CD4-positive, alpha-beta T cell treated with Interferon gamma for 1 hour (primary cell): ENCODE results near the gene IL20RA.
"Not testable (repeated sequence)": the region's sequence is repeated elsewhere in the genome, so short reads cannot be mapped to it uniquely, and the experiment has no call there.

Experiments used
- DNase-seq: peaks from one replicate; pipeline ENCODE4 v3.0.0-alpha.2; 2020

IL20RA gene

GRCh38 chr6:137006056-137006455 is 38.7 kb downstream of the IL20RA start:
- no peak for DNase-seq

GRCh38 chr6:137005073-137005472 is 39.7 kb downstream of the IL20RA start:
- DNase-seq = no peak

DNA sequence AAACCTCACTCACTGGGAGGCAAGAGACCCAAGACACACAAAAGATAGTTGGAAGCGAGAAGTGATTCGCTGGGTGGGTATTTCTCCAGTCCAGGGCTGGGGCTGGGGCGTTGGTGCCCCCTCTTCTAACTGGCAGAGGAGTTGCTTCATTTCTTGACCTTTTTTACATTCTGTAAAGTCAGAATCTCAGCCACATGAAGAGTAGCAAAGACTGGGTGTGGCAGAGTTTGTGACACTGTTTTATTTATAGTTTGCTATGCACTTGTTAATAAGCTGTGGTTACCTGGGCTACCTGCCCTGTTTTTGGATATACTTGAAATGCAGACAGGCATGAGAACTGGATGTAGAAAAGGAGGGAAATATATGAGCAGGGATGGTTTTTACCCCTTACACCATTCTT is 42.3 kb downstream of the IL20RA start:
- DNase-seq = no peak

DNA sequence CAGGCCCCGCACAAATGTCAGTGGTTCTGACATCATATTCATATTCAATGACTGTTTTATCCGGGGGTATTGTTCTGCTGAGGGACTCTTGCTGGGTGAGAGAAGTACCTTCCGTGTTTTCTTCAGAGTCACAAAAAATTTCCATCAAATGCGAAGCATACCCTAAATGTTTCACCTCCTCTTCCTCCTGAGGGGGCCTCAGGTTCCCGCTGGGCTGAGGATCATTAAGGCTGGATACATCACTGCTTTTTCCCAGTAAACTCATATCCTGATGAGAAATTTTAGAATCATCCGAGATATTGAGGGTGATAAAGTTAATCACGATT is 42.8 kb downstream of the IL20RA start:
- no peak for DNase-seq

- DNase-seq = no peak
Measured at GRCh38 chr6:137001299-137001976, 43.3 kb downstream of the IL20RA start.

GRCh38 chr6:137000825-137001224 is 43.9 kb downstream of the IL20RA start:
- no peak for DNase-seq

GRCh38 chr6:136995521-136995920 is 49.2 kb downstream of the IL20RA start:
- no peak for DNase-seq

DNA sequence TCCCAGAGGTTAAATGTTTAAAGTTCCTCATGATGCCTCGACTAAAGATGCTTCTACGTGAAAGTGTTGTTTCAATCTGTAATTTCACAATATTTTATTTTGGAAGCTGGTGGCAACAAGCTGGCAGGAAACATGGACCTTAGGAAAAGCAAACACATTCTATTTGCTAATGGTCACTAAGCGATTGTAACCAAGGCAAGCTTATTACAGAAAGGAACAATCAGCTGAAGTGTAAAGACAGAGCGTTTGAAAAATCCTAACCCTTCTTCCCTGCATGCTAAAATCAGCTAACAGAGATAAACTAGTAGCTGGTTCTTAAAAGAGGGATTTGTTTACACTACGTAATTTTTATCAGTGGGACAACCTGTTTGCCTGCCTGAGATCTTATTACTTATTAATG is 50.0 kb downstream of the IL20RA start:
- DNase-seq = no peak

DNA sequence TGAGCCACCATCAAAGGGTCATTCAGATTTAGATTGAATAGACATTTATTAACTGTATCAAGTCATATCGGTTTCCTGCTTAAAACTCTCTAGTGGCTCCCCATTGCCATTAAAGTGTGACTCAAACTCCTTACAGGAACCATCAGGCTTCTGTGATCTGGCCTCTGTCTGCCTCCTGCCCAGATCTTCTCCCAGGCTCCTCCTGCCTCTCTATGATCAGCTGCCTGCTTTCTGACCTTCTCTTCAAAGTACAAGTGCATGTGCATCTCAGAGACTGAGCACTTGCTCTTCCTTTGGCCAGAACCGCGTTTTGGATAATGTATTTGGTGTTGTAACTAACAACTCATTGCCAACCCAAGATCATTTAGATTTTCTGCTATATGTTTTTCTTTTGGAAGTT is 52.7 kb downstream of the IL20RA start:
- DNase-seq = no peak

GRCh38 chr6:136991646-136992045 is 53.1 kb downstream of the IL20RA start:
- no peak for DNase-seq

DNA sequence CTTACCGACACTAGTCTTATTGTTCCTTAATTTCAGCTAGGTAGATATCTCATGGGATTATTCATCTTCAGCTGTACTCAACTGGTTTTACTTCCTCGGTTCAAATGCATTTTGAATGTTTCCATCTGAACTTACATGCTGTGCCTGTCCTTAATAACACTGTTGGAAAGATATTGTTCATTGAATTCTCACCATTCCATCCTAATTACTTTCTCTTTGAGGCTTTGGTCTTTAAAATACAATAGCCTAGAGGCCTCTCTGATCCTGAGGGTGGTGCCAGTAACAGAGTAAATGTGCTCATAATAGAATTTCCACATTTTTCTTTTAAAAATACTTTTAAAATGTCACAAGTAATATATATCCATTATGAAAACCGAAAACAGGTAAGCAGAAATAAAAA is 54.0 kb downstream of the IL20RA start:
- DNase-seq = no peak

- no peak for DNase-seq
Measured at GRCh38 chr6:136990242-136990578, 54.6 kb downstream of the IL20RA start.

DNA sequence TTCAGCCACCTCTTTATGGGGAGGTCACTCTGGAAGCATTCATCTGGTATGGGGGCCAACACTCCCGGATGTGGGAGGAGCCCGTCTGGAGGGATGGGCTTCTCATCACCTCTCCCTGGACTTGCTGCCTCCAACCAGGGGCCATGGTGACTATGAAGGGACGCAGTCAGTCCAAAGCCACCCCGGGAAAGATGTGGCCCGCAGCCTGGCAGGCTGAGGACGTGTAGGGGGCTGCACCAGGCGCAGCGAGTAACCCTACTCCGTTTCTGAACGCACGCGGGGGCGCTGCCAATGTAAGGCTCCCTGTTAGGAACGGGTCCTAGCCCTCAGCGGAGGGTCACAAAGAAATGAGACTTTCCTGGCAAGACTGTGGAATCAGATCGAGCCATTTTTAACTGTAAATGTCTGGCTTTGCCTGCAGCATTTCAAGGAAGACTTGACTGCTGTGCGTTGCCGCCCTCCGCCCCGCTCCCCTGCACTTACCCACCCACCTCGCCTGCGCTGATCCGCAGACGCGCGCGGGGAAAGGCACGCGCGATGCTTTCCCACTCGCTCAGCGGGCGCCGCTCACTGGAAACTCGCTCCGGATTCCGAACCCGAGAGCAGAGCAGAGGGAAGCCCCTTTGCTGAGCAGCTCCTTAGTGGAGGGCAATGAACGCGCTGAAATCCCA is 55.1 kb downstream of the IL20RA start:
- DNase-seq = no peak

- no peak for DNase-seq
Measured at GRCh38 chr6:136987526-136987925, 57.2 kb downstream of the IL20RA start.

DNA sequence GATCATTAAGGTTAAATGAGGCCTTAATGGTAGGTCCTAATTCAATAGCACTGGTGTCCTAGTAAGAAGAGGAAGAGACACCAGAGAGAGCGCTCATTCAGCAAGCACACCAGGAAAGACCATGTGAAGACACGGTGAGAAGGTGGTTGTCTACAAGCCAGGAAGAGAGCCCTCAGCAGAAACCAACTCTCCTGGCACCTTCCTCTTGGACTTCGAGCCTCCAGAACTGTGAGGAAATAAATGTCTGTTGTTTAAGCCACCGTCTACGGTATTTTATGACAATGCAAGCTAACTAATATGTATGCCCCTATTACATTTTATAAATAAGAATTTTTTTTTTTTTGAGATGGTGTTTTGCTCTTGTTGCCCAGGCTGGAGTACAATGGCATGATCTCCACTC is 59.3 kb downstream of the IL20RA start:
- DNase-seq = no peak

DNA sequence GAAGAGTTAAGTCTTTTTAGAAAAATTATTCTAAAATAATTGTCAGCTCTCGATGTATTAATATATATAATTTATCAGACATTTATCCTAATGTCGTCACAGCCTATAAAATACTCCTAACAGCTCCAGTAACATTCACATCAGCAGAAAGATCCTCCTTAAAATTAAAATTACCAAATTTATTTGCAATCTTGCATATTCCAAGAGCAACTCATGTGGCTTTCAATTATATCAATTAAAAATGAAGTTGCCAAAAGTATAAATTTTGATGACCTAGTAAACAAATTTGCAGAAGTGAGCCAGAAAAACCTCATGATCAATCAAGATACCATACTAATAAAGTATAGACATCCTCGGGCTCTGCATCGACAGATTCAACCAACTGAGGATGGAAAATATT is 60.2 kb downstream of the IL20RA start:
- DNase-seq = no peak

- no peak for DNase-seq
Measured at GRCh38 chr6:136983687-136984086, 61.1 kb downstream of the IL20RA start.

GRCh38 chr6:136982928-136983327 is 61.8 kb downstream of the IL20RA start:
- no peak for DNase-seq

DNA sequence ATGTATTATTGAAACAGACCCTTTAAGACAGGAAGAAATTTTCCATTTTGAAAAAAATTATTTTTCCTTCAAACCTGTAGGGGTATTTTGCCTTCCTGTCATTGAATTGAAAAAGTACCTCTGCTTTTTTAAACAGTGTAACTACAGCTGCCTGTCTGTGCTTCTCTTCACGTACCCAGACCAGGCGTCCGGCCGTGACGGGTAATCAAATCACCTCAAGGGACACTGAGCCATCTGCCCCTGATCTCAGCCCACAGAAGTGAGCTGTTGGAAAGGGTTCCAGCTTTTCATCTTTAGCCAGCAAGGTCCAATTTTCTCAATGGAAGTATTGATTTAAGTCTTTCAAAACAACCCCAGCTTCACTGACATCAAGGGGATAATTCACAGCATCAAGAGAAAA is 64.7 kb downstream of the IL20RA start:
- DNase-seq = no peak

- DNase-seq = no peak
Measured at GRCh38 chr6:136979206-136979605, 65.6 kb downstream of the IL20RA start.

DNA sequence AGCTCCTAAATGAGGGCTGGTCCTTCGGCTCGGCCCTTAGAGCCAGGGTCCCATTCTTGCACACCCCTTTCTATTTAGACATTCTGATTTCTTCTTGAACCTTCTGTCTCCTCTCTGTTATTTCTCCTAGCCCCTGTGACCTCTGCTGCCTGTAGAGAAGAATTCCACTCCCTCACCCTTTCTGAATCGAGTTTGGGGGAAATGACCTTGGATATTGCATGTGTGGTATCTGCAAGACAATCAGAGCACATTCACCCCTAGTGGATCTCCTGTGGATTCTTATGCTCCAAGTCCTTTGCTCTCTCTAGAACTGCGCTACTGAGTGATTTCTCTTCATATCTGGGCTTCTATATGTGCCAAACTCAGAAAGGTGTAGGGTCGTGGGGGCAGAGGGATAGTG is 67.7 kb downstream of the IL20RA start:
- no peak for DNase-seq

- no peak for DNase-seq
Measured at GRCh38 chr6:136975089-136975715, 69.6 kb downstream of the IL20RA start.

- DNase-seq = not testable (repeated sequence)
Measured at GRCh38 chr6:136973781-136974180, 71.0 kb downstream of the IL20RA start.

DNA sequence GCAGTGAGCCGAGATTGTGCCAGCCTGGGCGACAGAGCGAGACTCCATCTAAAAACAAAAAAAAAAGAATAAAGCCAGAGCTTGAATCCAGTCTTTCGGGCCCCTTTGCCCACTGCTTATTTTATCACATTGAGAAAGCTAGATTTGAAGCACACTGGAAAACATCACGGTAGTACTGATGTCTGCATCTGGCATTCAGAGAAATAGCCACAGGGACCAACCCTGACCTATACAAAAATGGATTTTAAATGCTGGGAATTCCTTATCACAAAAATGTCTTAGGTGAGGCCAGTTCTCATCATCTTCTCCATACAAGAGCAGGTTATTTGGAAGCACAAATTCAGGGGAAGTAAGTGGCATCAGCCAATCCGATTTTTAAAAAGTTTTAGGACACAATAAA is 73.2 kb downstream of the IL20RA start:
- DNase-seq = no peak

DNA sequence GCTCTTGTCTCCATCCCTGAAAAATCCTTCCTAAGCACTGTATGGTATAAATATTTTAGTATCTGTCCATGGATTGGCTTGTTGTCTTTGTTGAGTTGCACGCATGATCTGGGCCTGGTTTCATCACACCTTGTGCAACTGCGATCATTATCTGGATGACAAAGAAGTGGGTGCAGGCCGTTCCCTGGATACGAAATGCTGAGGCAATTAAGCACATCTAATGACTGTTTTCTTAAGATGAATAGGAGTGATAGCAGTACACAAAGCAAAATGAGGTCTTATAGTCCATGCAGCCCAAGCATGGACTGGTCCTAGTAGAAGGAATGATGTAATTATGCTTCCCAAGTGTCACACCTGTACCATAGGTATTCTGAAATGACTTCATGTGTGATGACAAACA is 74.8 kb downstream of the IL20RA start:
- no peak for DNase-seq
